B cell (primary cell): ENCODE data around the gene AK9. TPM values are rescaled to one million over a fixed set of nuclear protein-coding genes. Genes with fewer than 3 reads are reported as not detected.
A peak's percentile ranks its signal among the peaks of the same experiment; 100 is the strongest.

Experiments used
- ATAC-seq: fragments of 200-7000 bp; cut with Tn5 transposase; one replicate; pipeline ENCODE4 v1.10.0; 2021; ENCODE audit warnings: low read depth, mild to moderate bottlenecking, moderate number of reproducible peaks, moderate library complexity
- CTCF ChIA-PET: fragments of 350-600 bp; sonication (Branson Sonifier 250); formaldehyde crosslinking; loops from one replicate; lab custom pipeline; 2021; ENCODE audit warnings: antibody characterized with exemption, inconsistent platforms; lab: Charles Lee
- POLR2A ChIA-PET: fragments of 350-600 bp; sonication (Branson Sonifier 250); formaldehyde crosslinking; loops from one replicate; lab custom pipeline; 2021; ENCODE audit warnings: antibody characterized with exemption; lab: Charles Lee
- DNase-seq: peaks from one replicate; pipeline ENCODE4 v3.0.0; 2013
- H2AFZ ChIP-seq: 2 replicates; pipeline ENCODE4 v1.6.1; 2012; ENCODE audit warnings: mild to moderate bottlenecking, low read depth, low read length; ENCODE audit not compliant: insufficient read depth, poor library complexity, severe bottlenecking
- H3K27ac ChIP-seq, 2 donors: 1 replicate in 1 of 2; 2 replicates in 1 of 2; pipeline ENCODE4 v1.5.1; 2012 to 2013; ENCODE audit warnings: low read length in 2 of 2, mild to moderate bottlenecking in 2 of 2, moderate library complexity in 1 of 2
- H3K27me3 ChIP-seq, 4 experiments: fragments of 200-600 bp in 1 of 4; sonication (generic) in 1 of 4; replicated peaks in 1 of 4; 1 replicate in 2 of 4; 2 replicates in 2 of 4; pipeline versions ENCODE4 v1.6.1 to v1.7.0; 2013 to 2016; ENCODE audit warnings: low read length in 3 of 4, mild to moderate bottlenecking in 2 of 4, mixed read lengths in 1 of 4, moderate library complexity in 1 of 4; ENCODE audit not compliant: insufficient read depth in 4 of 4, control insufficient read depth in 3 of 4; ENCODE audit errors: control extremely low read depth in 1 of 4
- H3K36me3 ChIP-seq, 2 experiments: replicated peaks in 1 of 2; 1 replicate in 1 of 2; 2 replicates in 1 of 2; pipeline versions ENCODE4 v1.6.1 to v1.7.1; 2013; ENCODE audit warnings: low read length in 1 of 2; ENCODE audit not compliant: insufficient read depth in 2 of 2, control insufficient read depth in 1 of 2; ENCODE audit errors: control extremely low read depth in 1 of 2, extremely low read depth in 1 of 2
- H3K4me1 ChIP-seq, 2 donors: fragments of 200-600 bp in 1 of 2; sonication (generic) in 1 of 2; 1 replicate in 1 of 2; 2 replicates in 1 of 2; pipeline versions ENCODE4 v1.5.1 to v1.6.1; 2013 to 2017; ENCODE audit warnings: low read length in 2 of 2; ENCODE audit not compliant: control insufficient read depth in 2 of 2, insufficient read depth in 2 of 2
- H3K4me2 ChIP-seq: replicated peaks from 2 replicates; pipeline ENCODE3; 2012; ENCODE audit warnings: mild to moderate bottlenecking, low read depth, low read length; ENCODE audit not compliant: poor library complexity, severe bottlenecking
- H3K4me3 ChIP-seq, 5 experiments: fragments of 200-600 bp in 1 of 5; sonication (generic) in 1 of 5; 1 replicate in 3 of 5; 2 replicates in 2 of 5; pipeline versions ENCODE4 v1.5.1 to v1.7.0; 2011 to 2016; ENCODE audit warnings: low read length in 4 of 5, mild to moderate bottlenecking in 4 of 5, low read depth in 2 of 5, control low read depth in 1 of 5, moderate library complexity in 1 of 5; ENCODE audit not compliant: insufficient read depth in 1 of 5; ENCODE audit errors: control extremely low read depth in 1 of 5, extremely low read depth in 1 of 5
- H3K79me2 ChIP-seq: fragments of 200-600 bp; sonication (generic); one replicate; pipeline ENCODE4 v1.6.0; 2016; ENCODE audit warnings: low read length; ENCODE audit not compliant: control insufficient read depth, insufficient read depth
- H3K9ac ChIP-seq: fragments of 200-600 bp; sonication (generic); 2 replicates; pipeline ENCODE4 v1.6.1; 2017; ENCODE audit warnings: mild to moderate bottlenecking, low read length, moderate library complexity
- H3K9me3 ChIP-seq, 3 donors: one replicate each; pipeline versions ENCODE4 v1.6.1 to v1.7.1; 2013; ENCODE audit warnings: low read length in 2 of 3; ENCODE audit not compliant: control insufficient read depth in 2 of 3, insufficient read depth in 1 of 3; ENCODE audit errors: control extremely low read depth in 1 of 3
- H4K20me1 ChIP-seq: 2 replicates; pipeline ENCODE4 v1.6.0; 2012; ENCODE audit warnings: mild to moderate bottlenecking, low read length; ENCODE audit not compliant: insufficient read depth, control insufficient read depth, poor library complexity, severe bottlenecking
- H3K27ac Mint-ChIP-seq: one replicate; pipeline ENCODE4 v1.8.0; 2021; ENCODE audit warnings: mixed read lengths
- H3K27me3 Mint-ChIP-seq: one replicate; pipeline ENCODE4 v1.8.0; 2021; ENCODE audit warnings: mixed read lengths
- H3K4me1 Mint-ChIP-seq: one replicate; pipeline ENCODE4 v1.8.0; 2021; ENCODE audit warnings: mixed read lengths
- H3K4me3 Mint-ChIP-seq: one replicate; pipeline ENCODE4 v1.8.0; 2021; ENCODE audit warnings: mixed read lengths
- H3K9me3 Mint-ChIP-seq: one replicate; pipeline ENCODE4 v1.8.0; 2022; ENCODE audit warnings: mixed read lengths; ENCODE audit not compliant: insufficient read depth
- EZH2 ChIP-seq: IDR thresholded peaks from 2 replicates; pipeline ENCODE4 v1.6.1; 2012; ENCODE audit warnings: borderline replicate concordance, low read depth, mild to moderate bottlenecking, moderate library complexity, low read length; ENCODE audit not compliant: insufficient read depth, poor library complexity, severe bottlenecking
- WGBS: methylation state at CpG from one replicate; pipeline ENCODE4 v1.1.5; 2013; ENCODE audit warnings: missing lambda C conversion rate; ENCODE audit not compliant: insufficient coverage; 5-methylcytosine and 5-hydroxymethylcytosine counted together
- intact Hi-C: fragments of 100-400 bp; cut with micrococcal nuclease; formaldehyde crosslinking; loops from one replicate; pipeline ENCODE4 v1.10.0; 2022
- polyA plus RNA-seq: library from polyadenylated mRNA; depleted of rRNA; stranded (reverse); fragments of >200 nt; gene quantifications from 2 replicates; pipeline ENCODE4 v1.2.3, GENCODE V29; 2012
- total RNA-seq, 2 donors: library from RNA; stranded (reverse); fragments of 120-200 nt in 1 of 2; gene quantifications; 1 replicate in 1 of 2; 2 replicates in 1 of 2; pipeline versions ENCODE4 v1.2.3 to v1.2.4, GENCODE V29; 2013 to 2022
- TF ChIP-seq, protein P1 (sequence below): fragments of 200-600 bp; IDR thresholded peaks from one replicate; pipeline ENCODE4 v1.8.0; 2022; ENCODE audit warnings: antibody characterized with exemption, mild to moderate bottlenecking

The AK9 gene
- total and polyA plus RNA-seq, 2 donors (not counting 1 experiment from before 2014, with no cell fraction given) = 6.4 to 26.5 TPM

DNA sequence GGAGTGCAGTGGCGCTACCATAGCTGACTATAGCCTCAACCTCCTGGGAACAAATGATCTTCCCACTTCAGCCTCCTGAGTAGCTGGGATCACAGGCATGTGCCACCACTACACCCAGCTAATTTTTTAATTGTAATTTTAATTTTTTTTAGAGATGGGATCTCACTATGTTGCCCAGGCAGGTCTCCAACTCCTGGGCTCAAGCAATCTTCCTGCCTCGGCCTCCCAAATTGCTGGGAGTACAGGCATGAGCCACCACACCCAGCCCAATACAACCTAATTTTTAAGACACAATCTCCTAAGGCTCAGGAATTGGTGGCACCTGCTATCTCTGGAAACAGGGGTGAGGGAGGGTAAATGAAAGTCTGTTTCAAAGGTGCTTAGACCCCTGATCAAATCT is 213.8 kb downstream of the AK9 start:
- Mint-ChIP-seq H3K9me3 (no peaks in the 10 kb centered on the region), H3K27ac (peak overlapping the region; percentile 84), H3K4me1 (peaks cover 82% of the 10 kb centered on the region), H3K27me3 (no peaks in the 10 kb centered on the region), H3K4me3 (peak overlapping the region; percentile 86)
- DNase-seq = no peak
- H3K27ac ChIP-seq = peak overlapping the region in 1 of 2 donors; percentile 81
- 100% methylated on average over 1 of the region's 2 CpGs for WGBS
- peaks cover 18% of the 10 kb centered on the region for H4K20me1 ChIP-seq
- H3K4me1 ChIP-seq = peaks cover 64 to 69% of the 10 kb centered on the region in 2 donors
- H3K36me3 ChIP-seq = peaks cover 6 to 64% of the 10 kb centered on the region in 2 experiments
- CTCF ChIA-PET = interaction anchor here (1.1 kb wide), 1 partner anchor 18 kb away, joined by 3 read pairs; no protein-coding TSS in a partner anchor
- TF ChIP-seq, protein P1, sequence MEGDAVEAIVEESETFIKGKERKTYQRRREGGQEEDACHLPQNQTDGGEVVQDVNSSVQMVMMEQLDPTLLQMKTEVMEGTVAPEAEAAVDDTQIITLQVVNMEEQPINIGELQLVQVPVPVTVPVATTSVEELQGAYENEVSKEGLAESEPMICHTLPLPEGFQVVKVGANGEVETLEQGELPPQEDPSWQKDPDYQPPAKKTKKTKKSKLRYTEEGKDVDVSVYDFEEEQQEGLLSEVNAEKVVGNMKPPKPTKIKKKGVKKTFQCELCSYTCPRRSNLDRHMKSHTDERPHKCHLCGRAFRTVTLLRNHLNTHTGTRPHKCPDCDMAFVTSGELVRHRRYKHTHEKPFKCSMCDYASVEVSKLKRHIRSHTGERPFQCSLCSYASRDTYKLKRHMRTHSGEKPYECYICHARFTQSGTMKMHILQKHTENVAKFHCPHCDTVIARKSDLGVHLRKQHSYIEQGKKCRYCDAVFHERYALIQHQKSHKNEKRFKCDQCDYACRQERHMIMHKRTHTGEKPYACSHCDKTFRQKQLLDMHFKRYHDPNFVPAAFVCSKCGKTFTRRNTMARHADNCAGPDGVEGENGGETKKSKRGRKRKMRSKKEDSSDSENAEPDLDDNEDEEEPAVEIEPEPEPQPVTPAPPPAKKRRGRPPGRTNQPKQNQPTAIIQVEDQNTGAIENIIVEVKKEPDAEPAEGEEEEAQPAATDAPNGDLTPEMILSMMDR = no peak
- no peak for TF ChIP-seq EZH2
- intact Hi-C loops = no loop called here
- H3K9me3 ChIP-seq = no peaks in the 10 kb centered on the region
- H3K4me3 ChIP-seq = peak overlapping the region in 2 of 5 experiments; percentile 12 to 34
- H3K27me3 ChIP-seq = no peaks in the 10 kb centered on the region
- peak overlapping the region; percentile 91 for H3K4me2 ChIP-seq
- POLR2A ChIA-PET = no interaction called here
- no peak for ATAC-seq
- H3K9ac ChIP-seq = peak overlapping the region; percentile 68
- no peak overlapping the region for H2AFZ ChIP-seq
- peaks cover 86% of the 10 kb centered on the region for H3K79me2 ChIP-seq

DNA sequence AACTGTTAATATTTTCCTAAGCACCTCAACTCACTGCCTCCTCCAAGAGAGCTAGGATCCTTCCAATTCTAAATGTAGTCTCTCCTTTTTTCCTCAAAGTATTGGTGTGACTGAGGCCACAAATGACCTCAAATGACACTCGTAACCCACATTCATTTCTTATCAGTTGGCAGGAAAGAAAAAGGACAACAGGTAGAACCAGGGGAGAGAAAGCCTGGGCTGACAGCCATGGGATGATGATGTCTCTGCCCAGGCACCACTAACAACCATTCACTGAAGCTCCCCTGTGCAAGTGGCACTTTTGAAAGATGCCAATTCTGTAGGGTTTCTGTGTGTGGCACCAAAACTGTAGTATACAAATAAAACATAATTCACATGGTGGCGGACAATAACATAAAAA is 215.4 kb downstream of the AK9 start:
- Mint-ChIP-seq H3K27ac (no peak overlapping the region), H3K9me3 (no peaks in the 10 kb centered on the region), H3K4me1 (peaks cover 80% of the 10 kb centered on the region), H3K4me3 (no peak overlapping the region), H3K27me3 (no peaks in the 10 kb centered on the region)
- no peak for DNase-seq
- H3K9ac ChIP-seq = no peak overlapping the region
- no peaks in the 10 kb centered on the region for H3K9me3 ChIP-seq
- ChIA-PET POLR2A (no interaction called here), CTCF (no interaction called here)
- H3K79me2 ChIP-seq = peaks cover 86% of the 10 kb centered on the region
- no peaks in the 10 kb centered on the region for H3K27me3 ChIP-seq
- no CpG with 5 or more reads among the region's 2 CpGs for WGBS
- no peak overlapping the region for H3K4me3 ChIP-seq
- peaks cover 1 to 66% of the 10 kb centered on the region in 2 experiments for H3K36me3 ChIP-seq
- peak overlapping the region in 1 of 2 donors; percentile 35 for H3K27ac ChIP-seq
- intact Hi-C loops = no loop called here
- H3K4me1 ChIP-seq = peaks cover 57 to 62% of the 10 kb centered on the region in 2 donors
- H4K20me1 ChIP-seq = peaks cover 33% of the 10 kb centered on the region
- TF ChIP-seq, protein P1 = no peak
- TF ChIP-seq EZH2 = no peak
- H2AFZ ChIP-seq = no peak overlapping the region
- H3K4me2 ChIP-seq = no peak overlapping the region
- ATAC-seq = no peak
